Stimulated activated CD8-positive, alpha-beta memory T cell treated with anti-CD3 and anti-CD28 coated beads, Interleukin-2, amount 100 ng/mL, for 48 hours (primary cell): Measurements from ENCODE around the gene NLE1.
"Not testable (repeated sequence)": the region's sequence is repeated elsewhere in the genome, so short reads cannot be mapped to it uniquely, and the experiment has no call there.

Experiments used
- DNase-seq, 2 donors: peaks; one replicate each; pipeline ENCODE4 v3.0.0-alpha.2; 2020; ENCODE audit warnings: low read depth in 2 of 2

NLE1 gene

DNA sequence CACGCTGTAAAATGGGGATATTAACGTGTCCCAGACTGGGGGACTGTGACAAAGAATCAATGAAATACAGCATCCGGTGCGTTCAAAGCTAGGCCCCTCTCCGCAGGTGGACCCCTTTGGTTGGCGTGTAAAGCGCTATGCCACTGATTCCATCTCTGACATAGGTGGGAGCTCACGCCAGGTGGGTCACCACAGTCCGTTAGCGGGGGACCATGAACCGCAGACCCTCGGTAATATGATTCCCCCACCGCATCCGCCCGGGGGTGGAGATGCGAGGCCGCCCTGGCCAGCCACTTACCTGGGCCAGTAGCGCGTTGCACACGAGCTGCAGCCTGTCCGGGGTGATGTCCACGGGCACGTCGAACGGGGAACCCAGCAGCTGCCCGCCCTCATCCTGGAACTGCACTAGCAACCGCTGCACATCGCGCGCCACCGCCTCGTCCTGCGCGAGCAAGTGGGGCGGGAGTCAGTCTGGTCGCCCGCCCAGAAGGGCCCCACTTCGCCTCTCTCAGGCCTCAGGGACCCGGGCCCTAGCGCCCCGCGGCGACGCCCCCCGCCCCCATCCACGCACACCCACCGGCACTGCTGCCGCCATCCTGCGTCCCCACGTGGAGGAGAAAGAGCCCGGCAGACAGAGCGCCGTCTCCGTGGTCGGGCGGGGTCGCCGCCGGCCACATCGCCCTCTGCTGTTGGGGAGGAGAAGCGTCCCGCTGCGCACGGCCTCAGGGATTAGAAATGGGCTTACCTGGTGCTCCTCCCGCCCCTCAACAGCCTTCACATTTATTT, at the start of gene NLE1:
NLE1 (minus strand) TSS at position 623 of the 786 bp plus-strand sequence; CDS start at position 595, 28 bp downstream.
- peak; percentile 81 to 84 for DNase-seq

DNA sequence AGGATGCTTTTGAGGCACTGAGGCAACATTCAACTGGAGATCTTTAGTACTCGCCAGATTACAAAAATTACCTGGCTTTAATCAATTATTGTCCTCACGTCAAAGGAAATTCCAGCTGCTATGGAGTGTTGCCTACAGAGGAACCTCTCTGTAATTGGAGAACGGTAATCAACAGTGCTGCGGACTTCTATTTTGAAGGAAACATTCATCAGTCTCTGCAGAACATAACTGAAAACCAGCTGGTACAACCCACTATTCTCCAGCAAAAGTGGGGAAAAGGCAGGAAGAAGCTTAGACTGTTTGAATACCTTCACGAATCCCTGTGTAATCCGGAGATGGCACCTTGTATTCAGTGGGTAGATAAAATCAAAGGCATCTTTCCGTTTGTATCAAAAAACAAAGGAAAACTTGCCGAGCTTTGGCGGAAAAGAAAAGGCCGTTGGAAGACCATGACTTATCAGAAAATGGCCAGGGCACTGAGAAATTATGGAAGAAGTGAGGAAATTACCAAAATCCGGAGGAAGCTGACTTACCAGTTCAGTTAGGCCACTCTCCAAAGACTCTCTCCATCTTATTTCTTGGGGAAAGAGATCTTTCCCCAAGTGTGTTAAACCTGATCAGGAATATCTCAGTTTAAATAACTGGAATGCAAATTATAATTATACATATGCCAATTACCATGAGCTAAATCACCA, 49.0 kb upstream of the NLE1 start:
- DNase-seq: no peak

GRCh38 chr17:35189291-35189690, 47.2 kb upstream of the NLE1 start:
- no peak for DNase-seq

GRCh38 chr17:35188111-35188510, 46.0 kb upstream of the NLE1 start:
- no peak for DNase-seq

DNA sequence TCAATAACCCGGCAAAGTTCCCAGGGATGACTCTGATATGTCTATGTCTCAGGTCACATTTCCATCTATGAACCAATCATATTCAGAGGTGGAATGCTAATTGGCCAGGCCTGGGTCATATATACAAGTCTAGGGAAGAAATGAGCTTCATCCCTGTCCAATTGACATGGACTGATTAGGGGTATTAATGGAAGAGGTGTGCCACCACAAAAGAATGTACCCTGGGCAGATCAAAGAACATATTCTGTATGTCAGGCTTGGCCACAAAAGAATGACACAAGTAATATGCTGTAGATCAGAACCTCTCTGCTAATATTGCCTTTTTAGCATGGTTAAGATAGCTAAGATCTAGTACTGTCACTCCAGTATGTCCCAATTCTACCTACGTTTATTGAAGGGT, 45.4 kb upstream of the NLE1 start:
- DNase-seq: no peak

GRCh38 chr17:35185849-35186248, 43.7 kb upstream of the NLE1 start:
- no peak for DNase-seq

DNA sequence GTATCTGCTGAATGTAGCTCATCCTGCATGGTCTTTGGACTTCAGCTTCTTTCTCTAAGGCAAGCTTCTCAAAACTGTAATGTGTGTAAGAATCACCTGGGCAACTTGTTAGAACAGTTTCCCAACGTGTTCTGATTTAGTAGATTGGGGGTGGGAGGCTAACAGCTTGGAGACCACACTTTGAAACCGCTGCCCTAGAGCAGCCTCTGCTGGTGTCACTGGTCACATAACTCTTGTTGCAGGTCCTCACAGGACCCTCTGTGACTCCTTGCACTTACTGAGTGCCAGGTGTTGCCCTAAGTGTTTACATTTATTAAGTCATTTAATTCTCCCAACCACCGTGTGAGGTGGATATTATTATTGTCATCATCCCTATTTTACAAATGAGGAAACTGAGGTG, 42.2 kb upstream of the NLE1 start:
- DNase-seq: no peak

GRCh38 chr17:35183332-35183731, 41.2 kb upstream of the NLE1 start:
- DNase-seq: no peak

DNA sequence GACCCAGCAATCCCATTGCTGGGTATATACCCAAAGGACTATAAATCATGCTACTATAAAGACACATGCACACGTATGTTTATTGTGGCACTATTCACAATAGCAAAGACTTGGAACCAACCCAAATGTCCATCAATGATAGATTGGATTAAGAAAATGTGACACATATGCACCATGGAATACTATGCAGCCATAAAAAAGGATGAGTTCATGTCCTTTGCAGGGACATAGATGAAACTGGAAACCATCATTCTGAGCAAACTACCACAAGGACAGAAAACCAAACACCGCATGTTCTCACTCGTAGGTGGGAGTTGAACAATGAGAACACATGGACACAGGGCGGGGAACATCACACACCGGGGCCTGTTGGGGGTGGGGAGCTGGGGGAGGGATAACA, 37.3 kb upstream of the NLE1 start:
- DNase-seq: not testable (repeated sequence)

- DNase-seq: no peak
Measured at GRCh38 chr17:35176897-35177296, 34.8 kb upstream of the NLE1 start.

GRCh38 chr17:35175638-35176415, 33.7 kb upstream of the NLE1 start:
- DNase-seq: no peak

DNA sequence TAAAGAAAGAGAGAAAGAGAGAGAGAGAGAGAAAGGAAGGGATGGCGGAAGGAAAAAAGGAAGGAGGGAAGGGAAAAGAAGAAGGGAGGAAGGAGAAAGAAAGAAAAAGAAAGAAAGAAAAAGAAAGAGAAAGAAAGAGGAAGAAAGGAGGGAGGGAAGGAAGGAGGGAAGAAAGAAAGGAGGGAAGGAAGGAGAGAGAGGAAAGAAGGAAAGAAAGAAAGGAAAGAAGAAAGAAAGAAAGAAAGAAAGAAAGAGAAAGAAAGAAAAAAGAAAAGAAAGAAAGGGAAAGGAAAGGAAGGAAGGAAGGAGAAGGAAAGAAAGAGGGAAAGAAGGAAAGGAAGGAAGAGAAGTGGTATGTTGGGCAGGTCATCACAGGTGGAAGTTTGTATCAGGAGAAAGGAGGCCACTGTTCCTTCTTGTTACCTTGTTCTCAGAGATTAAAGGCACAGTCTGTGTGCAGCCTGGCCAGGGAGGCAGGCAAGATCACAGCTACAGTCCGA, 32.8 kb upstream of the NLE1 start:
- DNase-seq: no peak

- not testable (repeated sequence) for DNase-seq
Measured at GRCh38 chr17:35172321-35172720, 30.2 kb upstream of the NLE1 start.

DNA sequence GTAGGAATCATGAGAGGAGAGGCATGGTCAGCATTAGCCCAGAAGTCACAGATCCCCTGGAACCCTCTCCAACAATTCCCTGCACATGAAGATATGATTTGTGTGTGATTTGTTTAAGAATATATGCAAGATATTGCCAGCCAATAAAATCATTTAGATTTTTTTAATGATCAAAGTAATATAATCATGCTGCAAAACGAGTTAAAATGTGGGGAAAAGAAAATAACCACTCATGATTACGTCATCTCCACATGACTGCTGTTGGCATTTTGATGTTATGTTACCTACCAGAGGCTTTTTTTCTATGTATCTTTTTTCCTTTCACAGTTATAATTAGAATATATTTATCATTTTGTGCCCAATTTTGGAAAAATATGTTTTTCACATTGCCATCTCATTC, 29.7 kb upstream of the NLE1 start:
- no peak for DNase-seq

GRCh38 chr17:35170968-35171771, 29.1 kb upstream of the NLE1 start:
- DNase-seq: no peak

GRCh38 chr17:35169835-35170363, 27.8 kb upstream of the NLE1 start:
- no peak for DNase-seq

- DNase-seq: no peak
Measured at GRCh38 chr17:35167666-35168065, 25.6 kb upstream of the NLE1 start.

DNA sequence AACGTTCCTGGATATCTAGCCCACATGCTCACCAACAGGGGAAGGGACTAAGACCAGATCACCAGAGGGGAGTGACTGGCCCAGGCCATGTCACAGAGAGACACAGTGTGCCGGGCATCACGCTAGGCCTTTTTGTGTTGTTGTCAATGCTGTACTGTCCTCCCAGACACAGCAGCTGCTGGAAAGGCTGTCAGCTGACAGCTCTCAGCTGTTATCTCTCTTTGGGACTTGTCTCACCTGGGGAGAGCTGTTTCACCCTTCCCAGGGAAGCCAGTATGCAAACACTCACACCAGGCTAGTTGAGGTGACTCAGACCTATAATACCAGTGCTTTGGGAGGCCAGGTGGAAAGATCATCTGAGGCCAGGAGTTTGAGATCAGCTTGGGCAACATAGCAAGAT, 24.9 kb upstream of the NLE1 start:
- DNase-seq: no peak

GRCh38 chr17:35166526-35166925, 24.4 kb upstream of the NLE1 start:
- DNase-seq: no peak

GRCh38 chr17:35164716-35165115, 22.6 kb upstream of the NLE1 start:
- DNase-seq: no peak

DNA sequence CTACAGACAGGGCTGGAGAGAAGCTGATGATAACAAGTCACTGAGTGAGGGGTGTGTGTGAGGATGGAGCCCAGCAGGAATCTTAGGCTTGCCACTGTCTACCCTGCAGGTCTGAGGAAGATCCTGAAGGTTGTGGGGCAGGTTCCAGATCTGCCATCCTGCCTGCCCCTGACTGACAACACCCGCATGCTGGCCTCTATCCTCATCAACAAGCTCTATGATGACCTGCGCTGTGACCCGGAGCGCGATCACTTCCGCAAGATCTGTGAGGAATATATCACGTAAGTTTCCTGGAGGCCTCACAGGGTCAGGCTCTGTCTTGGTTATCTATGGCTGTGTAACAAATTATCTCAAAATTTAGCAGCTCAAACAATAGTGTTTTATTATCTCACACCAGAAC, 21.8 kb upstream of the NLE1 start:
- no peak for DNase-seq
